K562 (cell line): Measurements from ENCODE around the gene SCN5A. TPM values are rescaled to one million over a fixed set of nuclear protein-coding genes. Genes with fewer than 3 reads are reported as not detected.

Experiments
- ATAC-seq: fragments of 200-7000 bp; cut with Tn5 transposase; 3 replicates; pipeline ENCODE4 v1.9.1; 2020; ENCODE audit warnings: moderate library complexity
- BruUV-seq: library from RNA; stranded (reverse); fragments of 400-500 nt; replicated peaks from 2 replicates; lab custom pipeline; 2021; lab: Mats Ljungman, UMichigan
- CTCF ChIA-PET: fragments of 300-600 bp; formaldehyde crosslinking; extraction: SDS; loops from one replicate; lab custom pipeline; 2021; ENCODE audit warnings: low intra/inter-chr PET ratio; lab: Yijun Ruan, JAX
- POLR2A ChIA-PET: fragments of 300-600, 350-650 bp; sonication (Branson Sonifier 250); formaldehyde crosslinking; extraction: SDS; loops from one replicate; lab custom pipeline; 2021; ENCODE audit warnings: antibody characterized with exemption, inconsistent platforms; lab: Yijun Ruan, JAX
- DNase-seq, 4 experiments: peaks; one replicate each; pipeline versions ENCODE4 v3.0.0 to v3.0.0-alpha.2; 2011 to 2018; ENCODE audit warnings: low spot score in 3 of 4, mixed read lengths in 3 of 4; ENCODE audit errors: extremely low read depth in 1 of 4
- FAIRE-seq: peaks from 2 replicates; lab custom pipeline; 2011; peaks lifted over from hg19 to GRCh38; lab: Jason Lieb, UNC
- H2AFZ ChIP-seq: 2 replicates; pipeline ENCODE4 v1.6.0; 2011; ENCODE audit warnings: low read depth, low read length, control low read depth, inconsistent platforms
- H3K27ac ChIP-seq: fragments of 200-600 bp; 3 replicates; pipeline ENCODE4 v1.8.0; 2011; ENCODE audit warnings: low read depth, mild to moderate bottlenecking, control low read depth, inconsistent platforms, low read length, moderate library complexity, mixed read lengths; ENCODE audit errors: extremely low read depth
- H3K27me3 ChIP-seq, 2 experiments: fragments of 300-600 bp in 1 of 2; 2 replicates in 1 of 2; 3 replicates in 1 of 2; pipeline versions ENCODE4 v1.6.0 to v1.8.0; 2011; ENCODE audit warnings: inconsistent platforms in 2 of 2, low read length in 2 of 2, mild to moderate bottlenecking in 1 of 2, mixed read lengths in 1 of 2, moderate library complexity in 1 of 2; ENCODE audit not compliant: control insufficient read depth in 2 of 2, insufficient read depth in 2 of 2
- H3K36me3 ChIP-seq: fragments of 300-600 bp; 3 replicates; pipeline ENCODE4 v1.8.0; 2011; ENCODE audit warnings: mild to moderate bottlenecking, low read length, inconsistent platforms; ENCODE audit not compliant: control insufficient read depth, insufficient read depth
- H3K4me1 ChIP-seq, 2 experiments: fragments of 200-600 bp in 1 of 2; replicated peaks in 1 of 2; 2 replicates in 1 of 2; 3 replicates in 1 of 2; pipeline versions ENCODE4 v1.5.1 to v1.8.0; 2011; ENCODE audit warnings: inconsistent platforms in 2 of 2, low read length in 2 of 2, mild to moderate bottlenecking in 1 of 2, mixed read lengths in 1 of 2, moderate library complexity in 1 of 2; ENCODE audit not compliant: control insufficient read depth in 2 of 2, insufficient read depth in 2 of 2
- H3K4me2 ChIP-seq: 2 replicates; pipeline ENCODE4 v1.6.1; 2011; ENCODE audit warnings: low read length, control low read depth, inconsistent platforms, mixed read lengths; ENCODE audit not compliant: insufficient read depth
- H3K4me3 ChIP-seq: fragments of 200-600 bp; sonication (generic), shearing (Covaris generic); 2 replicates; pipeline ENCODE4 v1.5.1; 2016; ENCODE audit warnings: control low read depth, inconsistent platforms
- H3K79me2 ChIP-seq: fragments of 200-600 bp; 3 replicates; pipeline ENCODE4 v1.8.0; 2011; ENCODE audit warnings: low read length, inconsistent platforms; ENCODE audit not compliant: control insufficient read depth, insufficient read depth
- H3K9ac ChIP-seq, 2 experiments: 2 replicates each; pipeline versions ENCODE4 v1.6.0 to v1.6.1; 2011; ENCODE audit warnings: low read depth in 2 of 2, low read length in 2 of 2, control low read depth in 1 of 2, inconsistent platforms in 1 of 2, mild to moderate bottlenecking in 1 of 2, mixed read lengths in 1 of 2; ENCODE audit not compliant: insufficient read depth in 1 of 2
- H3K9me1 ChIP-seq: one replicate; pipeline ENCODE4 v1.6.0; 2011; ENCODE audit warnings: inconsistent platforms, mild to moderate bottlenecking, low read length, moderate library complexity; ENCODE audit not compliant: control insufficient read depth, insufficient read depth
- H3K9me3 ChIP-seq: replicated peaks from 2 replicates; pipeline ENCODE4 v1.5.1; 2011; ENCODE audit warnings: low read depth, low read length, inconsistent platforms; ENCODE audit not compliant: control insufficient read depth, insufficient read depth
- H4K20me1 ChIP-seq: replicated peaks from 2 replicates; pipeline ENCODE4 v1.6.1; 2011; ENCODE audit warnings: low read length, inconsistent platforms, mixed read lengths; ENCODE audit not compliant: control insufficient read depth, insufficient read depth
- BMI1 ChIP-seq: fragments of 150-350 bp; IDR thresholded peaks from 2 replicates; pipeline ENCODE4 v1.6.1; 2014; ENCODE audit warnings: low read length
- CREB1 ChIP-seq, 2 experiments: sonication (generic) in 1 of 2; formaldehyde crosslinking in 1 of 2; IDR thresholded peaks; 2 replicates each; pipeline versions ENCODE4 v1.6.1 to v1.8.0; 2012 to 2022; ENCODE audit warnings: inconsistent platforms in 1 of 2, mild to moderate bottlenecking in 1 of 2, missing genetic modification reagents in 1 of 2, moderate library complexity in 1 of 2
- ZC3H8 ChIP-seq: fragments of 450-650 bp; IDR thresholded peaks from 2 replicates; pipeline ENCODE4 v1.6.1; 2017
- WGBS: fragments of 100-300 bp; shearing (Covaris generic); methylation state at CpG from one replicate; pipeline ENCODE4 v1.1.6; 2016; ENCODE audit warnings: low coverage, mixed read lengths; ENCODE audit not compliant: insufficient coverage; ENCODE audit errors: missing lambda C conversion rate; 5-methylcytosine and 5-hydroxymethylcytosine counted together
- in situ Hi-C: fragments of 300-500 bp; cut with MboI; formaldehyde crosslinking; loops from 4 replicates; pipeline ENCODE4 v1.15.0; 2018; ENCODE audit warnings: inconsistent platforms, mixed read lengths
- intact Hi-C: fragments of 100-400 bp; cut with micrococcal nuclease; formaldehyde crosslinking; loops from 2 replicates; pipeline ENCODE4 v1.14.2; 2022
- polyA plus RNA-seq, 8 experiments: library from polyadenylated mRNA; depleted of rRNA in 4 of 8; stranded (reverse) in 5 of 8; unstranded in 3 of 8; fragments of >200 nt; fragmentation: Nextera tagmentation in 2 of 8; fragmentation: Illumina TruSeq in 1 of 8; extraction: Ambion mirVana in 2 of 8; extraction: Trizol in 1 of 8; gene quantifications; 2 replicates each; pipeline versions ENCODE4 v1.2.1 to v1.2.3, GENCODE V29; 2011 to 2014; ENCODE audit warnings: inconsistent platforms in 1 of 8, missing spikeins in 1 of 8
- total RNA-seq, 7 experiments: library from RNA; depleted of rRNA in 6 of 7; stranded (reverse); fragments of >200 nt in 6 of 7; fragmentation: Illumina TruSeq in 2 of 7; extraction: Trizol in 2 of 7; gene quantifications; 2 replicates each; pipeline versions ENCODE4 v1.2.1 to v1.2.3, GENCODE V29; 2011 to 2021; ENCODE audit warnings: low replicate concordance in 1 of 7

The SCN5A gene
- total and polyA plus RNA-seq, 9 of the 15 experiments (the other 6 are each of a cell fraction or from before 2014, with no cell fraction given), result 0.07 to 1.4 (median 0.21) TPM; not detected in 2

- no peaks in the 10 kb centered on the region for H3K9me1 ChIP-seq
- TF ChIP-seq BMI1 (no peak), CREB1 (IDR thresholded peaks at IDR 0.05) (no peak), CREB1 (CRISPR knock-in tag; IDR thresholded peaks at IDR 0.05) (no peak), ZC3H8 (no peak)
- TF ChIP-seq, all 486 proteins: peak for 0
- H3K79me2 ChIP-seq, result no peaks in the 10 kb centered on the region
- no peaks in the 10 kb centered on the region for H3K9me3 ChIP-seq
- ATAC-seq, result no peak
- no peak overlapping the region for H3K9ac ChIP-seq
- in situ Hi-C loops (loop anchor here (5.0 kb wide), 1 partner anchor 195 kb away; no protein-coding TSS in a partner anchor), intact Hi-C loops (no loop called here)
- H3K4me2 ChIP-seq, result no peak overlapping the region
- FAIRE-seq, result no peak
- DNase-seq, result no peak
- H2AFZ ChIP-seq, result no peak overlapping the region
- H3K4me1 ChIP-seq, result peaks cover 6 to 18% of the 10 kb centered on the region in 2 experiments
- H3K27ac ChIP-seq, result no peak overlapping the region
- 14% methylated on average over 7 of the region's 7 CpGs for WGBS
- CTCF ChIA-PET, result interaction anchor here (0.6 to 1.7 kb wide), 4 partner anchors 168 to 353 kb away, joined by 3 to 11 read pairs (median 4); no protein-coding TSS in a partner anchor
- H3K27me3 ChIP-seq, result peaks cover 30 to 69% of the 10 kb centered on the region in 2 experiments; a peak in 4 of 5 replicates
- H3K36me3 ChIP-seq, result no peaks in the 10 kb centered on the region
- BruUV-seq, result no TSS peak
- H4K20me1 ChIP-seq, result peaks cover 12% of the 10 kb centered on the region; the same call in 1 of the 2 replicates
- no peak overlapping the region for H3K4me3 ChIP-seq
- POLR2A ChIA-PET, result interaction anchor here (0.7 to 0.8 kb wide), 2 partner anchors 28 to 441 kb away, joined by 3 to 4 read pairs; no protein-coding TSS in a partner anchor
Observed at GRCh38 chr3:38647217-38647970, 2.1 kb downstream of the SCN5A start.
